ENCODE results near the gene TUBB3. TPM values are rescaled to one million over a fixed set of nuclear protein-coding genes. Genes with fewer than 3 reads are reported as not detected.
A peak's percentile ranks its signal among the peaks of the same experiment; 100 is the strongest.

TUBB3 gene
- total RNA-seq, 2 experiments from 2014 or later: 0.27 to 1.2 TPM

- Mint-ChIP-seq H3K9me3 (no peaks in the 10 kb centered on the region), H3K27ac (no peak overlapping the region), H3K4me3 (no peak overlapping the region), H3K27me3 (peaks cover 20% of the 10 kb centered on the region), H3K36me3 (ENCODE audit: low read depth) (no peaks in the 10 kb centered on the region), H3K4me1 (ENCODE audit: low read depth) (peaks cover 12% of the 10 kb centered on the region)
- DNase-seq (no peak), ATAC-seq (no peak)
- POLR2A ChIA-PET: no interaction called here
- CTCF ChIA-PET: interaction anchor here (1.0 kb wide), 1 partner anchor 131 kb away, joined by 3 read pairs; no protein-coding TSS in a partner anchor
- TF ChIP-seq CTCF (IDR thresholded peaks at IDR 0.05): no peak
- intact Hi-C loops (cut with micrococcal nuclease): no loop called here
These were observed 23.4 kb downstream of the TUBB3 start for GRCh38 chr16:89946515-89946914.

- H3K27ac Mint-ChIP-seq: no peak overlapping the region
- H3K27me3 Mint-ChIP-seq: peaks cover 18% of the 10 kb centered on the region
- peak overlapping the region; percentile 75 for H3K4me3 Mint-ChIP-seq
- ATAC-seq: no peak
- intact Hi-C loops (cut with micrococcal nuclease): no loop called here
- ChIA-PET POLR2A (interaction anchor here (0.6 to 1.8 kb wide), 4 partner anchors 21 to 96 kb away, joined by 3 to 9 read pairs (median 4); no protein-coding TSS in a partner anchor), CTCF (interaction anchor here (1.3 kb wide), 1 partner anchor 9 kb away, joined by 3 read pairs; no protein-coding TSS in a partner anchor)
- no peak for TF ChIP-seq CTCF (IDR thresholded peaks at IDR 0.05)
- DNase-seq: peak; percentile 9
- H3K4me1 Mint-ChIP-seq (ENCODE audit: low read depth): peaks cover 12% of the 10 kb centered on the region
- no peaks in the 10 kb centered on the region for H3K36me3 Mint-ChIP-seq (ENCODE audit: low read depth)
- no peaks in the 10 kb centered on the region for H3K9me3 Mint-ChIP-seq
These were observed 26.1 kb downstream of the TUBB3 start for GRCh38 chr16:89949121-89949742.

GRCh38 chr16:89949756-89950155, 26.6 kb downstream of the TUBB3 start:
- no peak for DNase-seq
- Mint-ChIP-seq H3K9me3 (no peaks in the 10 kb centered on the region), H3K4me1 (ENCODE audit: low read depth) (peaks cover 12% of the 10 kb centered on the region), H3K4me3 (peak overlapping the region; percentile 75), H3K27ac (no peak overlapping the region), H3K36me3 (ENCODE audit: low read depth) (no peaks in the 10 kb centered on the region), H3K27me3 (peaks cover 17% of the 10 kb centered on the region)
- CTCF ChIA-PET: interaction anchor here (1.2 to 1.3 kb wide), 2 partner anchors 9 to 133 kb away, joined by 3 read pairs; no protein-coding TSS in a partner anchor
- ATAC-seq: no peak
- intact Hi-C loops (cut with micrococcal nuclease): no loop called here
- POLR2A ChIA-PET: interaction anchor here (0.6 to 1.8 kb wide), 4 partner anchors 20 to 165 kb away, joined by 3 to 9 read pairs (median 4); no protein-coding TSS in a partner anchor
- TF ChIP-seq CTCF (IDR thresholded peaks at IDR 0.05): no peak

- Mint-ChIP-seq H3K4me1 (ENCODE audit: low read depth) (peaks cover 12% of the 10 kb centered on the region), H3K36me3 (ENCODE audit: low read depth) (no peaks in the 10 kb centered on the region), H3K27me3 (peaks cover 10% of the 10 kb centered on the region), H3K9me3 (no peaks in the 10 kb centered on the region), H3K27ac (no peak overlapping the region), H3K4me3 (no peak overlapping the region)
- POLR2A ChIA-PET: no interaction called here
- no peak for TF ChIP-seq CTCF (IDR thresholded peaks at IDR 0.05)
- no peak for DNase-seq
- intact Hi-C loops (cut with micrococcal nuclease): no loop called here
- CTCF ChIA-PET: no interaction called here
- ATAC-seq: no peak
These were observed 28.4 kb downstream of the TUBB3 start for GRCh38 chr16:89951509-89951908.

- no peak for ATAC-seq
- DNase-seq: no peak
- Mint-ChIP-seq H3K4me1 (ENCODE audit: low read depth) (peaks cover 12% of the 10 kb centered on the region), H3K4me3 (no peak overlapping the region), H3K27ac (no peak overlapping the region), H3K9me3 (no peaks in the 10 kb centered on the region), H3K27me3 (peaks cover 7% of the 10 kb centered on the region), H3K36me3 (ENCODE audit: low read depth) (no peaks in the 10 kb centered on the region)
- ChIA-PET POLR2A (interaction anchor here (0.8 kb wide), 1 partner anchor 21 kb away, joined by 3 read pairs; no protein-coding TSS in a partner anchor), CTCF (no interaction called here)
- TF ChIP-seq CTCF (IDR thresholded peaks at IDR 0.05): no peak
- intact Hi-C loops (cut with micrococcal nuclease): no loop called here
These were observed 28.9 kb downstream of the TUBB3 start for GRCh38 chr16:89952049-89952448.
